ENCODE measurements around the gene MINDY4. TPM values are rescaled to one million over a fixed set of nuclear protein-coding genes. Genes with fewer than 3 reads are reported as not detected.

The MINDY4 gene
- total RNA-seq, 1 experiment from 2014 or later = 1.8 TPM

- TF ChIP-seq USF2 (CRISPR knock-in tag; IDR thresholded peaks at IDR 0.05) (no peak), SP1 (CRISPR knock-in tag; conservative IDR thresholded peaks at IDR 0.05) (no peak), TP53 (CRISPR knock-in tag; IDR thresholded peaks at IDR 0.05) (no peak), NFE2L1 (CRISPR knock-in tag; IDR thresholded peaks at IDR 0.05) (no peak), IRF2 (CRISPR knock-in tag; IDR thresholded peaks at IDR 0.05; ENCODE audit: borderline replicate concordance, low read depth) (no peak), CTCF (IDR thresholded peaks at IDR 0.05) (no peak)
- TF ChIP-seq, protein P1, sequence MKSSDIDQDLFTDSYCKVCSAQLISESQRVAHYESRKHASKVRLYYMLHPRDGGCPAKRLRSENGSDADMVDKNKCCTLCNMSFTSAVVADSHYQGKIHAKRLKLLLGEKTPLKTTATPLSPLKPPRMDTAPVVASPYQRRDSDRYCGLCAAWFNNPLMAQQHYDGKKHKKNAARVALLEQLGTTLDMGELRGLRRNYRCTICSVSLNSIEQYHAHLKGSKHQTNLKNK (CRISPR knock-in tag; IDR thresholded peaks at IDR 0.05) = no peak
- TF ChIP-seq, protein P2, sequence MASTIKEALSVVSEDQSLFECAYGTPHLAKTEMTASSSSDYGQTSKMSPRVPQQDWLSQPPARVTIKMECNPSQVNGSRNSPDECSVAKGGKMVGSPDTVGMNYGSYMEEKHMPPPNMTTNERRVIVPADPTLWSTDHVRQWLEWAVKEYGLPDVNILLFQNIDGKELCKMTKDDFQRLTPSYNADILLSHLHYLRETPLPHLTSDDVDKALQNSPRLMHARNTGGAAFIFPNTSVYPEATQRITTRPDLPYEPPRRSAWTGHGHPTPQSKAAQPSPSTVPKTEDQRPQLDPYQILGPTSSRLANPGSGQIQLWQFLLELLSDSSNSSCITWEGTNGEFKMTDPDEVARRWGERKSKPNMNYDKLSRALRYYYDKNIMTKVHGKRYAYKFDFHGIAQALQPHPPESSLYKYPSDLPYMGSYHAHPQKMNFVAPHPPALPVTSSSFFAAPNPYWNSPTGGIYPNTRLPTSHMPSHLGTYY (CRISPR knock-in tag; IDR thresholded peaks at IDR 0.05) = no peak
These were observed 143.9 kb downstream of the MINDY4 start (continued) for GRCh38 chr7:30915005-30915601.

- no peak for TF ChIP-seq SMAD4 (CRISPR knock-in tag; IDR thresholded peaks at IDR 0.05)
- TF ChIP-seq, protein P3, sequence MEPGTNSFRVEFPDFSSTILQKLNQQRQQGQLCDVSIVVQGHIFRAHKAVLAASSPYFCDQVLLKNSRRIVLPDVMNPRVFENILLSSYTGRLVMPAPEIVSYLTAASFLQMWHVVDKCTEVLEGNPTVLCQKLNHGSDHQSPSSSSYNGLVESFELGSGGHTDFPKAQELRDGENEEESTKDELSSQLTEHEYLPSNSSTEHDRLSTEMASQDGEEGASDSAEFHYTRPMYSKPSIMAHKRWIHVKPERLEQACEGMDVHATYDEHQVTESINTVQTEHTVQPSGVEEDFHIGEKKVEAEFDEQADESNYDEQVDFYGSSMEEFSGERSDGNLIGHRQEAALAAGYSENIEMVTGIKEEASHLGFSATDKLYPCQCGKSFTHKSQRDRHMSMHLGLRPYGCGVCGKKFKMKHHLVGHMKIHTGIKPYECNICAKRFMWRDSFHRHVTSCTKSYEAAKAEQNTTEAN (CRISPR knock-in tag; IDR thresholded peaks at IDR 0.05) = no peak
- TF ChIP-seq, protein P4, sequence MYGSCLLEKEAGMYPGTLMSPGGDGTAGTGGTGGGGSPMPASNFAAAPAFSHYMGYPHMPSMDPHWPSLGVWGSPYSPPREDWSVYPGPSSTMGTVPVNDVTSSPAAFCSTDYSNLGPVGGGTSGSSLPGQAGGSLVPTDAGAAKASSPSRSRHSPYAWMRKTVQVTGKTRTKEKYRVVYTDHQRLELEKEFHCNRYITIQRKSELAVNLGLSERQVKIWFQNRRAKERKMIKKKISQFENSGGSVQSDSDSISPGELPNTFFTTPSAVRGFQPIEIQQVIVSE (CRISPR knock-in tag; IDR thresholded peaks at IDR 0.05; ENCODE audit: borderline replicate concordance) = no peak
- no peak for TF ChIP-seq NR3C1 (CRISPR knock-in tag; conservative IDR thresholded peaks at IDR 0.05; ENCODE audit: low read depth)
- no peak for ATAC-seq
- Mint-ChIP-seq H3K27me3 (ENCODE audit: low read depth) (no peaks in the 10 kb centered on the region), H3K27ac (no peak overlapping the region), H3K9me3 (no peaks in the 10 kb centered on the region), H3K4me3 (no peak overlapping the region), H3K4me1 (peaks cover 16% of the 10 kb centered on the region), H3K36me3 (no peaks in the 10 kb centered on the region)
- CTCF ChIA-PET = interaction anchor here (0.9 to 2.6 kb wide), 5 partner anchors 8 to 125 kb away, joined by 3 to 12 read pairs (median 6); no protein-coding TSS in a partner anchor
- POLR2A ChIA-PET = no interaction called here
- no peak for DNase-seq (ENCODE audit: low spot score)
These were observed 144.5 kb downstream of the MINDY4 start for GRCh38 chr7:30915751-30916150.

DNA sequence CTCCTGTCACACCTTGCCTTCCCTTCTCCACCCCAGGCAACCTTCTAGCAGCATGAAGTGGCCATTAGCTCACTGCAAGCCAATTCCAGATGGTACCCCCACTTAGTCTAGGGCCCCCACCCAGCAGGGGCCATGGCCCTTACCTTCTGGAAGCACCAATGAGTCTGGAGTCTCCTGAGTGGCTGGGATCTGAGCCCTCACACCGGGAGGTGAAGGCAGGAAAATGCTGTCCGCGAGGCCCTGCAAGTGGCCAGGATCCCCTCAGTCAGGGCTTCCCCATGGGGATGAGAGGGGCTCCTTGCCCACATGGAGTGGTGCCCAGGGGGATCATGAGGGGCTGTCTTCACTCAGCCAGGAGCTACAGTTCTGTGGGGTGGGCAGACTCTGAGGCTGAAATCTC, 145.0 kb downstream of the MINDY4 start:
- POLR2A ChIA-PET = no interaction called here
- Mint-ChIP-seq H3K4me3 (no peak overlapping the region), H3K9me3 (no peaks in the 10 kb centered on the region), H3K27me3 (ENCODE audit: low read depth) (no peaks in the 10 kb centered on the region), H3K27ac (no peak overlapping the region), H3K36me3 (no peaks in the 10 kb centered on the region), H3K4me1 (peaks cover 16% of the 10 kb centered on the region)
- TF ChIP-seq TP53 (CRISPR knock-in tag; IDR thresholded peaks at IDR 0.05) = no peak
- no peak for TF ChIP-seq IRF1 (CRISPR knock-in tag; IDR thresholded peaks at IDR 0.05)
- no peak for TF ChIP-seq MXD4 (CRISPR knock-in tag; IDR thresholded peaks at IDR 0.05; ENCODE audit: borderline replicate concordance)
- TF ChIP-seq, protein P3 (CRISPR knock-in tag; IDR thresholded peaks at IDR 0.05) = no peak
- TF ChIP-seq ZNF121 (CRISPR knock-in tag; IDR thresholded peaks at IDR 0.05) = no peak
- TF ChIP-seq ZNF219 (CRISPR knock-in tag; IDR thresholded peaks at IDR 0.05; ENCODE audit: borderline replicate concordance) = no peak
- TF ChIP-seq PRDM15 (CRISPR knock-in tag; IDR thresholded peaks at IDR 0.05) = no peak
- TF ChIP-seq SOX15 (CRISPR knock-in tag; IDR thresholded peaks at IDR 0.05) = no peak
- TF ChIP-seq ZNF423 (CRISPR knock-in tag; IDR thresholded peaks at IDR 0.05) = no peak
- ATAC-seq (no peak), DNase-seq (ENCODE audit: low spot score) (no peak)
- CTCF ChIA-PET = interaction anchor here (0.6 to 1.8 kb wide), 6 partner anchors 8 to 125 kb away, joined by 3 to 8 read pairs (median 4); no protein-coding TSS in a partner anchor

All from WTC11 (cell line).